ENCODE measurements around the gene PRTN3.
"Not testable (repeated sequence)": the region's sequence is repeated elsewhere in the genome, so short reads cannot be mapped to it uniquely, and the experiment has no call there.

PRTN3 gene

DNA sequence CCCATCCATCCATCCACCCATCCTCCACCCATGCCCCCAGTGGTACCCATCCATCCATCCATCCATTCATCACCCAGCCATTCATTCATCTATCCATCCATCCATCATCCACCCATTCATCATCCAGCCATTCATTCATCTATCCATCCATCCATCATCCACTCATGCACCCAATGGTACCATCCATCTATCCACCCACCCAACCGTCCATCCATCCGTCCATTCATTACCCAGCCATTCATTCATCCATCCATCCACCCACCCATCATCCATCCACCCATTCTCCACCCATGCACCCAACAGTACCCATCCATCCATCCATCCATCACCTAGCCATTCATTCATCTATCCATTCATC is 24.3 kb upstream of the PRTN3 start:
- no peak for DNase-seq

DNA sequence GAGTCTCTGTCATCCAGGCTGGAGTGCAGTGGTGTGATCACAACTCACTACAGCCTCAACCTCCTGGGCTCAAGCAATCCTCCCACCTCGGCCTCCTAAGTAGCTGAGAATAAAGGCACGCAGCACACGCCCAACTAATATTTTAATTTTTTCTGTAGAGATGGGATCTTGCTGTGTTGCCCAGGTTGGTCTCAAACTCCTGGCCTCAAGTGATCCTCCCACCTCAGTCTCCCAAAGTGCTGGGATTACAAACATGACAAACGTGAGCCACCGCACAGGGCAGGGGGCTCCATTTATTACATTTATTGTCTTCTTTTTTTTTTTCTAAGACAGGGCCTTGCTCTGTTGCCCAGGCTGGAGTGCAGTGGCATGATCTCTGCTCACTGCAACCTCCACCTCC is 20.6 kb upstream of the PRTN3 start:
- not testable (repeated sequence) for DNase-seq

DNA sequence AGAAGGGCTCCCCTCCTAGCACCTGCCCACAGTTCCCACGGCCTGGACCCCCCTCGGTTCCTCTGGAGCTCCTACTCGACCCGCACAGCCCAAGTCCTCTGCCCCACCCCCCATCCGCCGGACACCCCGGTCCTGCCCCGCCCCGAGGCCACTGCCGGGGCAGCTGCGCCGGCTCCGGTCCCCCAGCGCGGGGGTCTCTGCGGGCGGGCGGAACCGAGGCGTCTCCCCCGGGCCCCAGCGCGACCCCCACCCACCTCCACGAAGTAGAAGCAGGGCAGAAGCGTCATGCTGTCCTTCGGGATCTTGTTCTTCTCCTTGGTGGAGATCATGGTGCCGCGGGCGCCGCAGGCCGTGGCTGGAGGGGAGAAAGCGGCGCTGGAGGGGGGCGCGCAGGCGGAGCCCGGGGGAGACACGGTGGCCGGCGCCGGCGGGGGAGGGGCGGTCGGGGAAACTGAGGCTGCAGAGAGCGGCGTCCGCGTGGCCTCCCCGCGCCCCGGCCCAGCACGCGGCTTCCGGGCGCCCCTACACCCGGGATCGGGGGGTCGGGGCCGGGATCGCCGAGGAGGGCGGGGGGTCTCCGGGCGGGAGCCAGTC is 19.5 kb upstream of the PRTN3 start:
- DNase-seq = no peak

DNA sequence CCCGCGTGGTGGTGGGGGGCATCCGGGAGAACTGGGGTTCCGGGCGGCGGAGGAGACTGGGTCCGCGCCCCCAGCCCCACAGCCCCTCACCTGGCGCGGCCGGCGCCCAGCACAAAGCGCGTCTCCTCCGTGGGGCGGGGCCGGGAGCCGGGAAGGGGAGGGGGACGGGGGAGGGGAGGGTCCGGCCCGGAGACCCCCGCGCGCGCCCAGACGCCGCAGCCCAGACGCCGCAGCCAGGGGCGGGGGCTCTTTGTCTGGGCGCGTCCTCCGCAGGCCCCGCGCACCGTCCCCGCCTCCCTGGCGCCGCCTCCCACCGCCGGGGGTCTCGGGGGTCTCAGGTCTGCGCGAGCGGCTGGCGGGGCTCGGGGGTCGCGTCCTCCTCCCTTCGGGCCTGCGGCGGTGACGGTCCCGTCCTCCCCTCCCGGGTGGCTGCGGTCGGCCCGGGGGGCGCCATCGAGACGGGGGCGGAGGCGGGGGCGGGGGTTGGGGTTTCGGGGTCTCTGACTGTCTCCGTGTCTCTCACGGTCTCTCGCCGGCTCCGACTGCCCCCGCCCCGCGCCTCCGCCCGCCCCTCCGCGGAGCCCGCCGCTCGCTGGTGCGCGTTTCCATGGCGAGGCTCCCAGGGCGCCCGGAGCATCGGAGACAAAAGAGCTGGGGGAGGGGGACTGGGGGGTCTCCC is 18.8 kb upstream of the PRTN3 start, which contains the start of gene PLPPR3:
Gene PLPPR3, minus strand, starts transcription at position 131 of the 679 bp plus-strand sequence. CDS start 396 bp downstream, outside the sequence.
- no peak for DNase-seq

DNA sequence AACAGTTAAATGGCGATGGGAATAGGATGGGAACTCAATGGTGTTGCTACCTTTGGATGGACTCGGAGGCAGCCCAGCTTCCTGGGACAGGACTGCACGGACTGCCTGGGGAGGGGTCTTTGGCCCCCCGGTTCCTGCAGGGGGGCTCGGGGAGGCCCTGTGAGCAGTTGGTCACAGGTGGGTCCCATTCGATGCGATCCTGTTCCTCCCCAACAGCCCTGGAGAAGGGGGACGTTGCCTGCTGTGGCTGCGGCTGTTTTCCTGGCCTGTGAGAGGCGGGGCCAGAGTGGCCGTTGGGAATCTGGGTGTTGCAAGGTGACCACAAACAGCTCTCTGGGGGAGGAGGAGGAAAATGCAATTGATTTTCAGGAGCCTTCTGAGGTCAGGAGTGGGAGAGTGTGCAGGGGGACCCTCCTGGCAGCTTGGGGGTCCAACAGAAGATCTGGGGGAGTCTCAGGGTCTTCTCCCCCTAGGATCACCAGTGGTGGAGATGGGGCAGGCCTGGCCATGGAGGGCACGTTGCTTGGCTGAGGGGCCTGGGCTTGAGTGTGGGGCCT is 17.2 kb upstream of the PRTN3 start:
- no peak for DNase-seq

DNA sequence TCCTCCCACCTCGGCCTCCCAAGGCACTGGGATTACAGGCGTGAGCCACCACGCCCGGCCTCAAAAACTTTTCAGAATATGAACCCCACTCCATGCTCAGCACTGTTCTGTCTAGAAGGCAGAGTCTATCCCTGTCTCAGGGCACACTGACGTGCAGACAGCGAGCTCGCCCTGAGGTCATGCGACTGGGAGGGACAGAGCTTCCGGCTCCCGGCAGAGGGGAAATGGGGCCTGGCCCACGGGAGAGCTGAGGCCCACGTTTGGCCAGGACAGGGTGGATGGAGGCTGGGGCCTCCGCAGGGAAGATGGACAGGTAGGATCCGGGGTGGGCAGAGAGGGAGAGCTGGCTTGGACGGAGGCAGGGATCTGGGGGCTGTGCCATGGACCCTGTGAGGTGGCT is 15.9 kb upstream of the PRTN3 start:
- DNase-seq = no peak

DNA sequence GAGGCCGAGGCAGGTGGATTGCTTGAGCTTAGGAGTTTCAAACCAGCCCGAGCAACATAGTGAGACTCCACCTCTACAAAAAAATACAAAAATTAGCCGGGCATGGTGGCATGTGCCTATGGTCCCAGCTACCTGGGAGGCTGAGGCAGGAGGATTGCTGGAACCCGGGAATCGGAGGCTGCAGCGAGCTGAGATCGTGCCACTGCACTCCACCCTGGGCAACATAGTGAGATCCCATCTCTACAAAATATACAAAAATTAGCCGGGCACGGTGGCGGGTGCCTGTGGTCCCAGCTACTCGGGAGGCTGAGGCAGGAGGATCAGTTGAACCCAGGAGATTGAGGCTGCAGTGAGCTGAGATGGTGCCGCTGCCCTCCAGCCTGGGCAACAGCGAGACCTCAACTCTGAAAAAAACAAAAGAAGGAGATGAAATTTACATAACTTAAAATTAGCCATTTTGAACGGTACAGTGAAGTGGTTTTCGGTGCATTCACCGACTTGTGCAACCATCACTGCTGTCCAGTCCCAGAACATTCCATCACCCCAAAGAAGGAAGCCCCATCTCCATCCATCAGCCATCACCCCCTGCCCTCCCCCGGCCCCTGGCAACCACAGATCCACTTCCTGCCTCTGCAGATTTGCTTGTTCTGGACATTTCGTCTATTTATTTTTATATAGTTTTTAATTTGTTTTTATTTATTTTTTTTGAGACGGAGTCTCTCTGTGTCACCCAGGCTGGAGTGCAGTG is 14.7 kb upstream of the PRTN3 start:
- DNase-seq = no peak

DNA sequence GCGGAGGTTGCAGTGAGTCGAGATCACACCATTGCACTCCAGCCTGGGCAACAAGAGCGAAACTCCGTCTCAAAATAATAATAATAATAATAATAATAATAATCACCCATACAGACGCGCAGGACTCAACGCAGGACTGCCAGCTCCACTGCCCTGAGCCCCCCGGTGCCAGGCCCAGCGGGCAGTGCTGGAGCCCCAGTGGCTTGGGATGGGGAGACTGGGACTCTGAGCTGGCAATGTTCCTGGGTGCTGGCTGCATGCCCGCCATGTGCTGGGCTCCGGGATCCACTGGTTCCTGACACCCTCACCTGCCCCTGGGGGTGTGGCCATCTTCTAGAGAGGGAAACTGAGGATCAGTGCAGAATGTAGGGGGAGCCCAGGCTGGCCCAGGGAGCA is 13.5 kb upstream of the PRTN3 start:
- DNase-seq = no peak

DNA sequence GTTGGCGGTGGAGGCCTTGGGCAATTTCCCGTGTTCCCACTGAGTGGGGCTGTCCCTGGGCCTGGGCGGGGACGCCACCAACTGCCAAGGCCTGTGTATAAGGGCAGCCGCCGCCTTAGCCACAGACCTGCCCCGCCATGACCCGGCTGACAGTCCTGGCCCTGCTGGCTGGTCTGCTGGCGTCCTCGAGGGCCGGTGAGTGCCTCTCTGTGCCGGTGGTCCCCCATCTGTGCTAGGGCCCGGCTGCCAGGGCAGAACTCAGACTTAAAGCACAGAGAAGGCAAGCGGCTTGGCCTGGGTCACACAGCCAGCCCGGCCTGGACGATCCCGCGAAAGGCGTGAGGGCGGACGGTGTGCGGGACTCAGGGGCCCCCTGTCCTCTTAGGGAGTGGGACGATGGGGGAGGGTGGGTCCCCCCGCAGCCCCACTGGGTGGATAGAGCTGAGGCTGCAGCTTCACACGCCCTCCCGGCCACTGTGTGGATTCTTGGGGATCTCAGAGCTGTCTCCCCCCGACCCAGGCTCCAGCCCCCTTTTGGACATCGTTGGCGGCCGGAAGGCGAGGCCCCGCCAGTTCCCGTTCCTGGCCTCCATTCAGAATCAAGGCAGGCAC is 13.0 kb upstream of the PRTN3 start, which contains the start of gene AZU1:
Gene AZU1, plus strand, starts transcription at position 128 of the 612 bp plus-strand sequence. Its CDS starts 10 bp downstream, at position 138.
- no peak for DNase-seq

DNA sequence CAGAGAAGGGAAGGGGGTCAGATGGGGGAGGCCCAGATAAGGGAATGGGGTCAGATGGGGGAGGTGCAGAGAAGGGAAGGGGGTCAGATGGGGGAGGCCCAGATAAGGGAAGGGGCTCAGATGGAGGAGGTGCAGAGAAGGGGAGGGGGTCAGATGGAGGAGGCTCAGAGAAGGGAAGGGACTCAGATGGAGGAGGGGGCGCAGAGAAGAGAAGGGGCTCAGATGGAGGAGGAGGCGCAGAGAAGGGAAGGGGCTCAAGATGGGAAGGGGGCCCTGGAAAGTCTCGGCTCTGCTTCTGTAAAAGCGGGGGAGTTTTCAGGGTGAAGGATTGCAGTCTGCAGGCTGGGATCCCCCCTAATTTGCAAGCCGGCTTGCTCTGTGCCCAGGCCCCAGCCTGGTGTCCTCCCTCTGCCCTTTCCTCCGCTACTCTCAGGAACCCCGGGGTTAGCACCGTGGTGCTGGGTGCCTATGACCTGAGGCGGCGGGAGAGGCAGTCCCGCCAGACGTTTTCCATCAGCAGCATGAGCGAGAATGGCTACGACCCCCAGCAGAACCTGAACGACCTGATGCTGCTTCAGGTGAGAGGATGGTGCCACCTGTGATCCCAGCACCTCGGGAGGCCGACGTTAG is 11.6 kb upstream of the PRTN3 start:
- no peak for DNase-seq

DNA sequence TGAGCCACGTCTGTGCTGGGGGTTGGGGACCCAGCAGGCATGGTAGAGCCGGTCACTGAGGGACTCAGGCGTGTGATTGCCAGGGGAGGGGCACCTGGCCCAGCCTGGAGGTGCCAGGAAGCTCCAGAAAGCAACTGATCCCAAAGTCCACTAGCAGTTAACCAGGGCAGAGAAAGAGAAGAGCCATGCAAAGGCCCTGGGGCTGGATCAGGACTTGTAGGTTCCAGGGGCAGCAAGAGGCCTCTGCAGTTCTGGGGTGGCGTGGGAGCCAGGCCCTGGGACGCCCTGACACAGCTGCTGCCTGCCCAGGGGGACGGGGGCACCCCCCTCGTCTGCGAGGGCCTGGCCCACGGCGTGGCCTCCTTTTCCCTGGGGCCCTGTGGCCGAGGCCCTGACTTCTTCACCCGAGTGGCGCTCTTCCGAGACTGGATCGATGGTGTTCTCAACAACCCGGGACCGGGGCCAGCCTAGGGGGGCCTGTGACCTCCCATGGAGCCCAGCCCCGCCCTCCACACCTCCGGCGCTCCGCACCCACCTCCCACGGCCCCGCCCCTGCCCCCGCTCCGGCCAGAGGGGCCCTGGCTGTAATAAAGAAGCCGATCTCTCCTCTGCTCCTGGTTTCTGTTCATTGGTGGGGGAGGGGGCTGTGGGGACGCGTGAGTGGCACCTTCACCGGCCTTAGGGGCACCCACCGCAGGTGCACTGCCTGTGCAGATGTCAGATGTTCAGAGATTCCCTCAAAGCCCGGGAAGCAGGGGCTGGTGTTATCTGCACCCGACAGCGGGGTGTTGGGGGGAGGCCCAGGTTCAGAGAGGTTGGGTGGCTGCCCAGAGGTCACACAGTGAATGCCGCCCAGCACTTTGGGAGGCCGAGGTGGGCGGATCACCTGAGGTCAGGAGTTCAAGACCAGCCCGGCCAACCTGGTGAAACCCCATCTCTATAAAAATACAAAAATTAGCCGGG is 9.1 kb upstream of the PRTN3 start:
- no peak for DNase-seq

DNA sequence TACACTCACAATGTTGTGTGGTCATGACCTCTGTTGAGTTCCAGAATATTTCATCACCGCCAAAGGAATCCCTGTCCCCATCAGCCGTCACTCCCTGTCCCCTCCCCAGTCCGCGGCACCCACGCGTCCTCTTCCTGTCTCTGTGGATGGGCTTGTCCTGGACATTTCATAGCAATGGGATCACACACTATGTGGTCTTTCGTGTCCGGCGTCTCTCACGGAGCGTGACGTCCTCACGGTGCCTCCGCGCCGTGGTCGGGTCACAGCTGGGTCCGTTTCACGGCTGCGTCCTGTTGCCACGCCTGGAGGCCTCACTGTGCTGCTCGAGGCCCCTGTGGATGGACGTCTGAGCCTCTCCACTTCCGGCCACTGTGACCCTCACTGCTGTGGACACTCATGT is 6.6 kb upstream of the PRTN3 start:
- DNase-seq = no peak

DNA sequence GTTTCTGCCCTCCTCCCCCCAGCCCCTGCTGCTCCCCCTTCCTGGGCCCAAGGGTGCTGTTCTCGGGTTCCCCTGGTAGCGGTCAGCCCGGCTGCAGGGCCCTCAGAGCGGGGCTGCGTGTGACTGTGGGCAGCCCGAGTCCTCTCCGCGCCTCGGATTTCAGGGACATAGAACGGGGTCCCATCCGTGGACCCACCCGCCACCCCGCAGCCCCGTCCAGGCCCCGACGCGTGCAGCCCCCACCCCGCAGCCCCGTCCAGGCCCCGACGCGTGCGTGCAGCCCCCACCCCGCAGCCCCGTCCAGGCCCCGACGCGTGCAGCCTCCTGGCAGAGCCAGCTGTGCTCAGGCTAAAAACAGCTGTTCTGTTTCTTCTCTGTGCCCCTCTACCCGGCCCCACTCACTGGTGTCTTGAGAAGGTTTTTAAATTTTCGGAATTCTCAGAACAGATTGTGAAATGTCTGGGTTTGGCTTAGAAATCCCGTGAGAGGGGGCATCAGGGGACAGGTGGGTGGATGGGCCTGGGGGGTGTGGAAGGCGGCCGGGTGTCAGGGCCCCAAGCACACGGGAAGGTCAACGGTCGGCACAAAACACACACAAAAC is 5.5 kb upstream of the PRTN3 start:
- DNase-seq = no peak

DNA sequence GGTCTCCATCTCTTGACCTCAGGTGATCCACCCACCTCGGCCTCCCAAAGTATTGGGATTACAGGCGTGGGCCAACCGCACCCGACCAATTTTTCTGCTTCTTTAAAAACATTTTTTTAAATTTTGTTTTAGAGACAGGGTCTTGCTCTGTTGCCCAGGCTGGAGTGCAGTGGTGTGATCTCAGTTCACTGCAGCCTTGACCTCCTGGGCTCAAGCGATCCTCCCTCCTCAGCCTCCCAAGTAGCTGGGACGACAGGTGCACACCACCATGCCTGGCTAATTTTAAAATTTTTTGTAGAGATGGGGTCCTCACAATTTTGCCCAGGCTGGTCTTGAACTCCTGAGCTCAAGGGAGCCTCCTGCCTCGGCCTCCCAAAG is 2.0 kb downstream of the PRTN3 start:
- not testable (repeated sequence) for DNase-seq

DNA sequence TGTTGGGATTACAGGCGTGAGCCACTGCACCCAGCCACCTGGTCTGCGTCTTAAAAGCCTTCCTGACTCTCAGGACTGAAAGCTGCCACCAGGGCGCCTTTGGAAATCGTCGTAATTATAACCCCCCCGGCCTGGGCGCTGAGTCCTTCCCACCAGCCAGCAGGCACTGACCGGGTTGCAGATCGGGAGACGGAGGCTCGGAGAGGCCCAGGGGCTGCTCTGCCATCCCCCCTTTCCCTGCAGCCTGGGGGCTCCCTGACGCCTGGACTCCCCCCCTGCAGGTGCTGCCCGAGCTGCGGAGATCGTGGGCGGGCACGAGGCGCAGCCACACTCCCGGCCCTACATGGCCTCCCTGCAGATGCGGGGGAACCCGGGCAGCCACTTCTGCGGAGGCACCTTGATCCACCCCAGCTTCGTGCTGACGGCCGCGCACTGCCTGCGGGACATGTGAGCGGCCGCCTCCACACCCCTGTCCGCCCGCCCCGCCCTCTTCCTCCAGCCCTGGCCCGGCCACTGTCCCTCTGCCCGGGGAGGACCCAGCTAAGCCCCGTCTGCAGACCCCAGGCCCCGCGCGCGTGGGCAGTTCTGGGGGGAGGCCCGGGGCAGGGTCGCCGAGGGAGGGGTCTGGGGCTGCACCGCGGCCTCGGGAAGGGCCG is 2.5 kb downstream of the PRTN3 start:
- no peak for DNase-seq

DNA sequence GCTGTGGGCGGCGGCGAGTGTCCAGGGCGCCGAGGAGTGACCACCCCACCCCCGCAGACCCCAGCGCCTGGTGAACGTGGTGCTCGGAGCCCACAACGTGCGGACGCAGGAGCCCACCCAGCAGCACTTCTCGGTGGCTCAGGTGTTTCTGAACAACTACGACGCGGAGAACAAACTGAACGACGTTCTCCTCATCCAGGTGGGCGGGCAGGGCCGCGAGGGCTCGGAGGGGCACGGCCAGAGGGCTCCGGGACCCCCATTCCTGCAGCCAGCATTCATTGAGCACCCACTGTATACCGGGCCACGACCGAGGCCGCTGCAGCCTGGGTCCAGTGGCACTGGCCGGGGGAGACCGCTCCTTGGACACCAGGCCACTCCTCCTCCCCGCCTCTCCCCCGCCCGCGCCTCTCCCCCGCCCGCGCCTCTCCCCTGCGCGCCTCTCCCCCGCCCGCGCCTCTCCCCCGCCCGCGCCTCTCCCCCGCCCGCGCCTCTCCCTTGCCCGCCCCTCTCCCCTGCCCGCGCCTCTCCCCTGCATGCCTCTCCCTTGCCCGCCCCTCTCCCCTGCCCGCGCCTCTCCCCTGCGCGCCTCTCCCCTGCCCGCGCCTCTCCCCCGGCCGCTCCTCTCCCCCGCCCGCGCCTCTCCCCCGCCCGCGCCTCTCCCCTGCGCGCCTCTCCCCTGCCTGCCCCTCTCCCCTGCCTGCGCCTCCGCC is 3.2 kb downstream of the PRTN3 start:
- DNase-seq = no peak

DNA sequence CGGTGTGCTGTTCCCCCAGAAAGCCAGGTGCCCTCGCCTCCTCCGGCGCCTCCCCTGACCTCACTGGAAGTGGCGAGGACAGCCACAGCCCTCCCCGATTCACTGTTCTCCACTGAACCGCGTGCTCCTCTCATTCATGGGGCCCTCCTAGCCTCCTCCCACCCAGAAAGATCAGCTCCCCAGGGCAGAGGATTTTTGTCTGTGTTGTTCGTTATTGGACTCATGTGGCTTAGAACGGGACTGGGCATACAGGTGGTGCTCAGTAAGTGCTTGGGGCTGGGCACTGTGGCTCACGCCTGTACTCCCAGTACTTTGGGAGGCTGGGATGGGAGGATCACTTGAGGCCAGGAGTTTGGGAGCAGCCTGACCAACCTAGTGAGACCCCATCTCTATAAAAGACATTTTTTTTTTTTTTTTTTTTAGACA is 3.8 kb downstream of the PRTN3 start:
- no peak for DNase-seq

DNA sequence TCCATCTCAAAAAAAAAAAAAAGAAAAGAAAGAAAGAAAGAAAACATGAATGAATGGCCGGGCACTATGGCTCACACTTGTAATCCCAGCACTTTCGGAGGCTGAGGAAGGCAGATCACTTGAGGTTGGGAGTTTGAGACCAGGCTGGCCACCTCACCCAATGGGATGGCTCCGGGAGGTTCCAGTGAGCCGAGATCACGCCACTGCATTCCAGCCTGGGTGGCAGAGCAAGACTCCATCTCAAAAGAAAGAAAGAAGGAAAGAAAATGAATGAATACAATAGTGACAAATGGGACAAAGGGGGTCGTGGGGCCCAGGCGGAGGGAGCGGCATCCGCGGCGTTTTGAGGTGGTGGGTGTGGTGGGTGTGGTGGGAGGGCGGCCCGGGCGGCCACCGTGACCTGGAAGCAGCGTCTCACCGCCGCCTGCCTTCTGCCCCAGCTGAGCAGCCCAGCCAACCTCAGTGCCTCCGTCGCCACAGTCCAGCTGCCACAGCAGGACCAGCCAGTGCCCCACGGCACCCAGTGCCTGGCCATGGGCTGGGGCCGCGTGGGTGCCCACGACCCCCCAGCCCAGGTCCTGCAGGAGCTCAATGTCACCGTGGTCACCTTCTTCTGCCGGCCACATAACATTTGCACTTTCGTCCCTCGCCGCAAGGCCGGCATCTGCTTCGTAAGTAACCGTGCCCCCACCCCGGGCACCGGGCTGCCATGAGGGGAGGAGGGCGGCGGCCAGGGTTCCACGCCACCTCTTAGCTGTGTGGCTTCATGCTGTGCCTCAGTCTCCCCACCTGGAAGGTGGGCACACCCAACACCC is 5.1 kb downstream of the PRTN3 start:
- DNase-seq = no peak

DNA sequence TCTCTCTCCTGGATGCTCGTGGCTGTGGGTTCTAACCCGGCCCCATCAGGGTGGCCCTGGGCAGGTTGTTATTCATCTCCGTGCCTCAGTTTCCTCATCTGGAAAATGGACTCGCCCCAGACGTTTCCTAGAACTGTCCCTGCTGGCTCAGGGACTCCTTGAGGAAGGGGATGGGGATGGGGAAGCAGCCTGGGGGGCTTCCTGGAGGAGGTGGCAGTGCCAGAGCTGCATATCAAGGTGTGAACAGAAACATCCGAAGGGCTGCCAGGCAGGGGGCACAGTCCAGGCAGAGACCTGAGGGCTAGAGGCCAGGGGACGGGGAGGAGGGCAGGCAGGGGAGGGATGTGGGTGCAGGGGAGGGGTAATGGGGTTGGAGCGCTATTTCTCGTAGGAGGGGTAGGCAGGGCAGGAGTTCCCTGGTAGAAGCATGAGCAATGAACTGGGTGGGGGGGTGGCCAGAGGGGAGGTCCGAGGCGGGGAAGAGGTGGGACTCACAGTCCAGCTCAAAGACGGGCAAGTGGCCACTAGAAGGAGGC is 7.7 kb downstream of the PRTN3 start:
- no peak for DNase-seq

Data from stimulated activated CD4-positive, alpha-beta T cell treated with anti-CD3 and anti-CD28 coated beads, Interleukin-1b, Interleukin-23, amount 100 ng/mL, for 48 hours (primary cell).